HG03159 (cell line): ENCODE data around the gene ANKLE1.

Source experiments
- ATAC-seq: cut with Tn5 transposase; IDR thresholded peaks from one replicate; pipeline ENCODE4 v1.9.1; 2021; ENCODE audit warnings: mild to moderate bottlenecking, moderate library complexity; ENCODE audit not compliant: unreplicated experiment

The ANKLE1 gene

DNA sequence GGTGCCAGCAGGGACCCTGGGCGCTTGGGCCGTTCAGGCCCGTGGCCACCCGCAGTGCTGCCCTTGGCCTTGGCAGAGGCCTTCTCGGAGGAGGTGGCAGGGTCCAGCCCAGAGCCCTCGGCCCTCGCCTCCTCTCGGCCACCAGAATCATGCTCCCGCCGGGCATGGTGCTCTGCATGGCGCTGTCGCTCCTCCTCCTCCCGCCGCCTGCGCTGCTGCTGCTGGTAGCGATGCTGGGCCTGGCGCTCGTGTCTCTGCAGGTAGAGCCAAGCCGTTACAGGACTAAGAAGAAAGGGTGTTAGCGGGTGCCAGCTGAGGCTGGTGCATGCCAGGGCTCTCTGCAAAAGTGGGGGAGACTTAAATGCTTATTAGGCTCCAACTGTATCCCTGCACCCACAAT is 43.4 kb downstream of the ANKLE1 start:
- ATAC-seq, result no peak

DNA sequence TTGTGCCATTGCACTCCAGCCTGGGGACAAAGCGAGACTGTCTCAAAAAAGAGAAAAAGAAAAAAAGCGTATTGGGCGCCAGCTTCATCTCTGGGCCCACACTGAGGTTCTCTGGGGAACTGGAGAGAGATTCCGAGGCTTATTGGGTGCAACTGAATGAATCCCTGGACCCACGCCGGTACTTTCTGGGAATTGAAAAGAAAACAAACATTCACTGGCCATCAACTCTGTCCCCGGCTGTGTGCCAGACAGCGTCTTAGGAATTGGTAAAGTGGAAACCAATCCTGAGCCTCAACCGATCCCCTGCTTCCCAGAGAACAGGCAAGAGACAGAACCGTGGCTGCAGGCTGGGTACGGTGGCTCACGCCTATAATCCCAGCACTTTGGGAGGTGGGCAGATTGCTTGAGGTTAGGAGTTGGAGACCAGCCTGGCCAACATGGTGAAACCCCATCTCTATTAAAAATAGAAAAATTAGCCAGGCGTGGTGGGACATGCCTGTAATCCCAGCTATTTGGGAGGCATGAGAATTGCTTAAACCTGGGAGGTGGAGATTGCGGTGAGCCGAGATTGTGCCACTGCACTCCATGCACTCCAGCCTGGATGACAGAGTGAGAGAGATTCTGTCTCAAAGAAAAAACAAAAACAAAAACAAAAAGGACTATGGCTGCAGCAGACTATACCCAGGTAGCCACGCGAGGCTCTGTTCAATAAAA is 44.3 kb downstream of the ANKLE1 start:
- no peak for ATAC-seq

DNA sequence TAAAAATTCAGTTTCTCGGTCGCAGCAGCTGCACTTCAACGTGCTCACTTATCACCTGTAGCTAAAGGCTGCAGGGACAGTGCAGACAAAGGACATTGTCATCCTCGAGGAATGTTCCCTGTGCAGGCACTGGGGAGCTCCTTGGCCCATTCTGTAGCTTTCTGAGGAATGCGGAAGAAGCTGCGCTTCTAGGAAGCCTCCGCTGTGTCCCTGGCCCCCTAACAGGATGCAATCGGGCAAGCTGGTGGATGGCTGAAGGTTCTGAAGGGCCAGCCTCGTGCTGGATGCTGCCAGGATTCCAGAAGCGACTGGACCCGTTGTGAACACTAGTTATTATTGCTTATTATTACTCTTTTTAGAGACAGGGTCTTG is 44.9 kb downstream of the ANKLE1 start:
- no peak for ATAC-seq

- no peak for ATAC-seq
Measured at GRCh38 chr19:17327068-17327653, 45.5 kb downstream of the ANKLE1 start.

DNA sequence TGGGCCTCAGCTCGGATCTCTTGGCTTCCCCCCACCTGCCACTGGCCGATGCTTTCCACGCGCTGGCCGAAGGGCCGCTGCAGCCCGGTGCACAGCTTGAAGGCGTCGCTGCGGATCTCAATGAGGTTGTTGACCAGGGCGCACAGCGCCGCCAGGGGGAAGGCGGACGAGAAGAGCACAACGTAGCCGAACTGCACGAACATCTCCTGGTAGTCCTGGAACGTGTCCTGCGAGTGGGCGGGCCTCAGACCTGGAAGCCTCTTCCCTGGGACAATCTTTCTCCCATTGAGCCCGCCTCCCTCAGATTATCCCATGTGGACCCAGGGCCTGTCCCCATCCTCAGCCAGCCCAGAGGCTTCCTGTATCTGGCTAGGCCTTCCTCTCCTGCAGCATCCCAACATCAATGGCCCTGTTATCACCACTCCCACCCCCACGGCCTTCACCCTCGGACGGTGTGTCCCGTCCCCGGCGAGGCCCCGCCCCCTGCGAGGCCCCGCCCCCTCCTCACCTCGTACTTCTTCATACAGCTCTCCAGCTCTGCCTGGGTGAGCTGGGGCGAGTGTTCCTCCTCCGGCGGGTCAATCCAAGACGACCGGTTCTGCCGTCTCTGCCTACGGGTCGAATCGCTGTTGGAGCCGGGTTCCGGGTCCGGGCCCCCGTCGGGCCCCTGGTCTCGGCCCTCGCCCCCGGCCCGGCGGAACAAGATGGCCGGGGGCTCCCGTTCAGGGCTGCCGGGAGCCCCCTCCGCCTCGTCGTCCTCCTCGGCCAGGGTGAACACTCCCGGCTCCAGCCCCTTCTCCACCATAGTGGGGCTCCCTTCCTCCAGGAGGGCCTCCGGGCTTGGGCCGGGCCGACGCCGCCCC is 46.2 kb downstream of the ANKLE1 start:
- no peak for ATAC-seq

GRCh38 chr19:17328517-17329365 is 47.0 kb downstream of the ANKLE1 start:
- ATAC-seq, result no peak

- no peak for ATAC-seq
Measured at GRCh38 chr19:17329366-17330261, 47.9 kb downstream of the ANKLE1 start.

- ATAC-seq, result no peak
Measured at GRCh38 chr19:17330262-17331044, 48.8 kb downstream of the ANKLE1 start.

DNA sequence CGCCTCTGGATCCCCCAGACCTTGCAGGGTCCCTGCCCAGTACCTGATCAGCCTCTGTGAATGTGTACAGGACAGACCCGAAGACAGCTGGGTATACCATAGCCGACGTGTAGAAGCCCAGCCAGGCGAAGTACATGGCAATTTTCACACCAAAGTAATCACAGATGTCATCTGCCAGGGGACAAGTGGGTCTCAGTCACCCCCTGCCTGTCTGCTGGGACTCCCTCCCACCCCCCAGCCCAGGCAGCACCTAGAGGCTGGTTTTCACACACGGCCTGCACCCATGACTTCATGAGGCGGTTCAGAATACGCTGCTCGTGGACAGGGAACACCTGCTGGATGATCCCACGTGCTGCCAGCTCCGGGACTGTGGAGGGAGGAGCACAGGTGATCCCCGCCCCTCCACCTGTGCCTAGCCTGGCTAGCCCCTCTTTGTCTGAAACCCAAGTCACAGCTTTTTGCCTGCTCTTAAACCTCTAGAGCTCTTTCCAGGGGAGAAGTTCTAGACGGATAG is 49.4 kb downstream of the ANKLE1 start:
- ATAC-seq, result no peak

DNA sequence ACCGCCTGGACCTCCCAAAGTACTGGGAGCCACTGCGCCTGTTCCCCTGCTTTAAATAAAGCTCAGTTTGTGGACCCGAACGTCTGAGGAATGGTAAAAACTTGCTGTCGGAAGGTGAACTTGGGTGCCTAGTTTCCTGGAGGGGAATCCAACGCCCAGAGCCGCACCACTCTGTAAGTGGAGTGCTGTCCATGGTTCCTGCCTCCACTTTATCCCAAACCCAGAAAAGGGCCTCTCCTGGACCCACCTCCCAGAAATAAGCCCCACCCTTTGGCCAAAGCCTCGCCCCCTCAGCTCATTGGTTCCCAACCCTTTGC is 50.6 kb downstream of the ANKLE1 start:
- ATAC-seq, result no peak

DNA sequence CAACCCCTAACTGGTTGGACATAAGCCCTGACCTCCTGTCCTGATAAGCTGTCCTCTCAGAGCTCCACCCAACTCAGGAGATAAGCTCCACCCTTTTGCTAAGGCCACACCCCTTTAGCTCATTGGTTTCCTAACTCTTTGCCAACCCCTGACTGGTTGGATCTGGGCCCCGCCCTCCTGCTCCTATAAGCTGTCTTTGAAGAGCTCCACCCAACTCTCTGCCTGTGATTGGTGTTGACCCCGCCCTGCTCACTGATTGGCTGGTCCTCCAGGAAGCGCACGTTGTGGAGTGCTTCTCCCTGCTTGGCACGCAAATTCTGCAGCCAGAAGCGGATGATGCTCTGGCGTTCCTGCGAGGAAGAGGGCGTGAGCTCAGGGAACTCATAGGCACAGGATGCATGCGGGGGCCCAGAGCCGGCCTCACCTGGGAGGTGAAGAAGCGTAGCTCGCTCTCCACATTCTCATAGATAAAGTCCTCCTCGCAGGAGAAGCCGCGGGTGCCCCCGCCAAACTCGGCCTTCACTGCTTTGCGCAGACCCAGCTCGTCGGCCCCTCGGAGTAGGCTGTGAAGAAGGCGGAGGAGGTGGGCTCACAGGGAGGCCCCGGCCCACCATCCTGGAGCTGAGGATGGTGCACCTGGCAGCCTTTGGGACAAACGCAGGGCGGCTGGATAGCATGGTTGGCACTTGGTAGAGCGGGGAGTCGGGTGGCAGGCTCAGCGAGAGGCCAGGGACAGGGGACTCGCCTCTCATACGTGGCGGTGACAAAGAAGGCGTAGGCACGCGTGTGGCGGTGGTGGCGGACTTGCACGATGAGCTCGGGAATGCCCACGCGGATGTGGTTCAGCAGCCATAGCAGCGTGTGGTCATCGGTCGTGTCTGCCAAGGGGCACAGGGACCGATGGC is 51.2 kb downstream of the ANKLE1 start:
- ATAC-seq, result no peak

DNA sequence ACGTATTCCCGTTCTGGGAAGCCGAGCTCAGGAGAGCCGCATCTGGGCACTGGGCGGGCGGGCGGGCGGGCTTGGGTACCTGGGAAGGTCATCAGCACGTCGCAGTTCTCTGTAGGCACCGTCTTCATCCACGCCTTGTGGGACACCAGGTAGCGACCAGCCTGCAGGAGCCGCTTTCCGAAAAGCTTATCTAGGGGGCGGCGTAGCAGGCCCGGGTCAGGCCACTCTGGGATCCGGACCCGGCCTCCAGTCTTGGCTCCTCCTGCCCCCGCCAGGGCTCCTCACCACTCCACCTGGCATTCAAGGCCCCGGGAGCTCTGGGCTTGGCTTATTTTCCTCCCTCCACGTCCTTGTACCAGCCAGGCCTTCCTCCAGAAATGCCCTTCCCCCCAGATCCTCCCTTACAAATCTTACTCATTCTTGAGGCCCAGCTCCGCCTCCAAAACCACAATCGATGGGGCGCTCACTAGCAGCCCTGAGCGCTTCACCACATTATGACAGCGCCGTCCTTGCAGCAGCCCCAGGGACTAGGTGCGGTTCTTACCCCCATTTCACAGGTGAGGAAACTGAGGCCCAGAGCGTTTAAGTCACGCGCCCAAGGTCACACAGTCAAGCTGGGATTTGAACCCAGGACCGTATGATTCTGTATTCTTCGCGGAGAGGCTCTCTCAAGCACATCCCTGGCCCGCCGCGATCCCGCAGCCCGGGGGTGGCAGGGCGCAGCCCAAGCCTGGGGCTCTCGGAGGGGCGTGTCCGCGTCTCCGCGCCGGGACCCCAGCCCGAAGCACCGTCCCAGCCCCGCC is 52.1 kb downstream of the ANKLE1 start:
- ATAC-seq, result no peak

GRCh38 chr19:17334414-17335409 is 53.0 kb downstream of the ANKLE1 start, which contains the start of gene ANO8:
Gene ANO8, minus strand, starts transcription at chr19:17334855. Its CDS starts 185 bp downstream, at chr19:17334670.
- peak; percentile 39 for ATAC-seq

DNA sequence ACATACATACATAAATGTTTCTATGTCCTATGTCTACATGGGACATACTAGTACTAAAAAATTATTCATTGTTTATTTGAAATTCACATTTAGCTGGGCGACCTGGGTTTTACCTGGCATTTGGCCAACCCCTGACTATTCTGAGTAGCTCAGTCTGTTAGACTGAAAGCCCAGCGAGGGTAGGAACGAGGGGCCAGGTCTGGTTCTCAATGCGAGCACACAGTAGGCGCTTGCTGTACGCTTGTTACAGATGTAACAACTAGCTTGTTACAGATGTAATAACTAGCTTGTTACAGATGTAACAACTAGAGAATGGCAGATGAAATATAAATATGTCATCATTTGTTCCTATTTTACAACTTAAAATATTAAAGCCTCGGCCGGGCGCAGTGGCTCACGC is 53.9 kb downstream of the ANKLE1 start:
- no peak for ATAC-seq
